ENCODE data around the gene CDK7.

Gene CDK7

DNA sequence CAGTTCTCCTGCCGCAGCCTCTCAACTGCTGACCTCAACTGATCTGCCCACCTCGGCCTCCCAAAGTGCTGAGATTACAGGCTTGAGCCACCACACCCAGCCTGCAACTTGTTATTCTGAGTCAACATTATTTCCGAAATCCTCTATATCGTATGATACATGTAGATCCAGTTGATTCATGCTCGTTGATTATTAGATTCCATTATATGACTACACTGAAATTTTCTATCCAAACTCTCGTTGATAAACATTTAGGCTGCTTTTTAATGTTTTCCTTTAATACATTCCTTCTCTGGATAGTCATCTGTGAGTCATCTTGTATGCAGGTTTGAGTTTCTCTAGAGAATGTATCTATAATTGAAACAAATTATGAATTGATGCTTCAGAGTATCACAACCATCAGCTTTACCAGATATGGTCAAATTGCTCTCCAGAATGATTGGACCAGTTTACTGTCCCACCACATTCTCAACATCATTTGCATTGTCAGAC is 4.1 kb downstream of the CDK7 start:
- peak; percentile 91 for DNase-seq

DNA sequence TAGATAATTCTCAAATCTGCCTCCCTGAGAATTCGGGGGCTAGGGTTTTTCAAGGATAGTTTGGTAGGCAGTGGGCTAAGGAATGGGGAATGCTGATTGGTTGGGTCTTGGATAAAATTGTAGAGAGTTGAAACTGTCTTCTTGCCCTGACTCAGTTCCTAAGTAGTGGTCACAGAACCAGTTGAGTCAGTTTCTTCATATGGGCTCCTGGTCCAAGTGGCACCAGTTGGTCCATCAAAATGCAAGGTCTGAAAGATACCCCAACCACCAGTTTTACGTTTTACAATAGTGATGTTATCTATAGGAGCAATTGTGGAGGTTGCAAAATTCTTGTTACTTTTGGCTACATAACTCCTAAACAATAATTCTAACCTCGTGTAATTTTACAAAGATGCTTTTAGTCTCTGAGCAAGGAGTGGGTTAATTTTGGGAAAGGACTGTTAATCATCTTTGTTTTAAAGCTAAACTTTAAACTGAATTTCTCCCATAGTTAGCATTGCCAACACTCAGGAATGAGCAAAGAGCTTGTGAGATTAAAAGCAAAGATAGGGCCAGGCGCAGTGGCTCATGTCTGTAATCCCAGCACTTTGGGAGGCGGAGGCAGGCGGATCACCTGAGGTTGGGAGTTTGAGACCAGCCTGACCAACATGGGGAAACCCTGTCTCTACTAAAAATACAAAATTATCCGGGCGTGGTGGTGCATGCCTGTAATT is 7.7 kb downstream of the CDK7 start:
- no peak for DNase-seq

DNA sequence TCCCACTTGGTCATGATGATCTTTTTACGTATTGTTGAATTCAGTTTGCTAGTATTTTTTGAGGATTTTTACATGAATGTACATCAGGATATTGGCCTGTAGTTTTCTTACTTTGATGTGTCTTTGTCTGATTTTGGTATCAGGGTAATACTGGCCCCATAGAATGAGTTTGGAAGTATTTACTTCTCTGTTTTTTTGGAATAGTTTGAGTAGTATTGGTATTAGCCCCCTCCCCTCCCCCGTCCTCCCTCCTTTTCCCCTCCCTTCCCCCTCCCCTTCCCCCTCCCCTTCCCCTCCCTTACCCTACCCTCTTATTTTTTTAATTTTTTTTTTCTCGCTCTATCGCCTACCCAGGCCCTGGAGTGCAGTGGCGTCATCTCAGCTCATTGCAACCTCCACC is 10.3 kb downstream of the CDK7 start:
- no peak for DNase-seq

DNA sequence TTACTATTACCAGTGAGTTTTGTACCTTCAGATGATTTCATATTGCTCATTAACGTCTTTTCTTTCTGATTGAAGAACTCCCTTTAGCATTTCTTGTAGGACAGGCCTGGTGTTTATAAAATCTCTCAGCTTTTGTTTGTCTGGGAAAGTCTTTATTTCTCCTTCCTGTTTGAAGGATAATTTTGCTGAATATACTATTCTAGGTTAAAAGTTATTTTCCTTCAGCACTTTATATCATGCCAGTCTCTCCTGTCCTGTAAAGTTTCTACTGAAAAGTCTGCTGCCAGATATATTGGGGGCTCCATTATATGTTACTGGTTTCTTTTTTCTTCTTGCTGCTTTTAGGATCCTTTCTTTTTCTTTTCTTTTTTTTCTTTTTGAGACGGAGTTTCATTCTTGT is 13.3 kb downstream of the CDK7 start:
- no peak for DNase-seq

DNA sequence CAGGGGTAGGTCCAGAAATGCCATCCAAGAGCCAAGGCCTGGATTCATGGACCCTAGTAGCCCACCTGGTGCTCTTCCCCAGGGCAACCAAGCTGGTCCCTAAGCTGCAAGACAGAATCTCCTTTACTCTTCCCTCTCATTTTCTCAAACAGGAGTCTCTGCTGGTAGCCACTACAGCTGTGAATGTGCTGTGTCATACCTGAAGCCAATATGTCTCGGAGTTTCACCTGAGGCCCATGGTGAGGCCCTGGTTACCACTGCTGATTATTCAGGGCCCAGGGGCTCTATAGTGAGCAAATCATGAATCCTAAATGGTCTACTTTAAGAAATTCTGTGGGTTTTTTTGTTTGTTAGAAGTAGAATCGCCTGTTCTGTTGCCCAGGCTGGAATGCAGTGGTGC is 15.9 kb downstream of the CDK7 start:
- no peak for DNase-seq

DNA sequence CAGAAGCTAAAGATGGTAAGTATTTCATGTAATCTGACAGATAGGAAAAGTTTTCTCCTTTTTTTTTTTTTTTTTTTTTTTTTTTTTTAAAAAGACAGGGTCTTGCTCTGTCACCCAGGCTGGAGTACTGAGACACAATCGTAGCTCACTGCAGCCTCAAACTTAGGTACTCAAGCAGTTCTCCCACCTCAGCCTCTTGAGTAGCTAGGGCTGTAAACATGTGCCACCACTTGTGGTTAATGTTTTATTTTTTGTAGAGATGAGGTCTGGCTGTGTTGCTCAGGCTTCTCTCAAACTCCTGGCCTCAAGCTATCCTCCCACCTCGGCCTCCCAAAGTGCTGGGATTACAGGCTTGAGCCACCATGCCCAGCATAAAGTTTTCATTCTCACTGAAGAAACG is 17.8 kb downstream of the CDK7 start:
- DNase-seq: no peak

DNA sequence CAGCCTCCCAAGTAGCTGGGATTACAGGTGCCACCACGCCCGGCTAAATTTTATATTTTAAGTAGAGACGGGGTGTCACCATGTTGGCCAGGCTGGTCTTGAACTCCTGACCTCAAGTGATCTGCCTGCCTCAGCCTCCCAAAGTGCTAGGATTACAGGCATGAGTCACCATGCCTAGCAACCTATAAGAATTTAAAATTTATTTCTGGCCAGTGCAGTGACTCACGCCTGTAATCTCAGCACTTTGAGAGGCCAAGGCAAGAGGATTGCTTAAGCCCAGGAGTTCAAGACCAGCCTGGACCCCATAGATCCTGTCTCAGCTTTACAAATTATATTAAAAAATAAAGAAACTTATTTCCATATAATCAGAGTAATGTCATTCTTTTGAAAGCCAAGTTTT is 21.3 kb downstream of the CDK7 start:
- peak; percentile 52 for DNase-seq

DNA sequence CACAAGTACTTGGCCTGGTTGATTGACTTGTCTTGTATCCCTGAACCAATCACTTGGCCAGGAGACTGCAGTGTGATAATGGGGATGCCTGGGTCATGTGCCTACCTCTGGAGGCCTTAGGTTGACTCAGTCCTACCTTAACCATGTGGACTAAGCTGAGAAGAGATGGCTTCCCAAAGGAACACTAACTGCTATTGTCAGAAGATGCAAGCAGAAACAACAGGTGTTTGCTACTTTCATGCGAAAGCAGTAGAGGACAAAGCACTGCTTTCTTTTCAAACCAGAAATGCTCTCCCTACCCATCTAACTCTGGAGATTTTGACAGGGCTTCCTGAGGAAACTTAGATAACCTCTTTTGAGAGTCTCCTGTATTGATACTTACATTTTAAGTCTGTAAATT is 22.9 kb downstream of the CDK7 start:
- DNase-seq: no peak

DNA sequence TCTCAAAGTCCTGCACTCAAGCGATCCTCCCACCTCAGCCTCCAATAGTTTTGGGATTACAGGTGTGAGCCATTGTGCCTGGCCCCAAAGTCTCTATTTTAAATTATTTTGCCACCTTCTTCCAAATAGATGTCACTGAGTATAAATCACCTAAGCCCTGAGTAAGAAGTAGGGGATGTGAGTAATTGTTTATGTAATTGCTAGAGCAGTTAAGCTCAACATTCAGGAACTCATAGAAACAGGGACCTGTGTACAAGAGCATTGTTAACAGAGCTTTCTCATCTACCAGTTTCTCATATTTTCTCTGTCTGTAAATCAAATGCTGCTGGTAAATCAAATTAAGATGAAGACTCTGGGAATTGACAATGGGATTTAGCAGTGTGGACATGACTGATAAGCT is 26.3 kb downstream of the CDK7 start:
- peak; percentile 13 for DNase-seq

DNA sequence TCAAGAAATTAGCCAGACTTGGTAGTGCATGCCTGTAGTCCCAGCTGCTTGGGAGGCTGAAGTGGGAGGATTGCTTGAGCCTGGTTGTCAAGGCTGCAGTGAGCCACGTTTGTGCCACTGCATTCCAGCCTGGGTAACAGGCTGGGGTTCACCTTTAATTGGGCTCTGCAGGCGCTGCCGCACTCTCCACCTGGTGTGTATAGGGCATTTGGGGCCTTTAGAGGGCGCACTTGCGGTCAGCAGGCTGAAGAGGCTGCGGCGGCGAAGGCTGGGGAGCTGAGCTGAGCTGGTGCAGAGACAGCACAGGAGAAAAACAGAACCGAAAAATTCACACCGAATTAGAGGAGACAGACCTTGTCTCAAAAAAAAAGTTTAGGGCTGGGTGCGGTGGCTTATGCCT is 31.2 kb downstream of the CDK7 start:
- DNase-seq: no peak

DNA sequence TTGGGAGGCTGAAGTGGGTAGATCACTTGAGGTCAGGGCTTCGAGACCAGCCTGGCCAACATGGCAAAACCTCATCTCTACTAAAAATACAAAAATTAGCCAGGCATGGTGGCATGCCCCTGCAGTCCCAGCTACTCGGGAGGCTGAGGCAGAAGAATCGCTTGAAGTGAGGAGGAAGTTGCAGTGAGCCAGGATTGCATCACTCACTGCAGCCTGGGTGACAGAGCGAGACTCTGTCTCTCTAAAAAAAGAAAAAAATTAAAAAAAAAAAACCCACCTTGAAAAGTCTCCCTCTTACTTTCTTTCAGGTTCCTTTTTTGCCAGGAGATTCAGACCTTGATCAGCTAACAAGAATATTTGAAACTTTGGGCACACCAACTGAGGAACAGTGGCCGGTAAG is 34.2 kb downstream of the CDK7 start:
- DNase-seq: no peak

DNA sequence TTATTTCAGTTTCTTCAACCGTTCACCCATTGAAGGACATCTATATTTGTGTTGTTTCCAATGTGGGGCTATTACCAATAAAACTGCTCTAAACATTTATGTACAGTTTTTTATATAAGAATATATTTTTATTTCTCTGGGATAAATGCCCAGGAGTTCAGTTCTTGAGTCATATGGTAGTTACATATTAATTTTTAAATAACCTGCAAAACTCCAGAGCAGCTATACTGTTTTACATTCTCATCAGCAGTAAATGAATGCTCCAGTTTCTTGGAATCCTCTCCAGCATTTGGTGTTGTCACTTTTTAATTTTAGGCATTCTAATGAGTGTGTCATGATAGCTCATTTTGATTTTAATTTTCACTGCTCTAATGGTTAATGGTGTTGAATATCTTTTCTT is 36.2 kb downstream of the CDK7 start:
- DNase-seq: no peak

DNA sequence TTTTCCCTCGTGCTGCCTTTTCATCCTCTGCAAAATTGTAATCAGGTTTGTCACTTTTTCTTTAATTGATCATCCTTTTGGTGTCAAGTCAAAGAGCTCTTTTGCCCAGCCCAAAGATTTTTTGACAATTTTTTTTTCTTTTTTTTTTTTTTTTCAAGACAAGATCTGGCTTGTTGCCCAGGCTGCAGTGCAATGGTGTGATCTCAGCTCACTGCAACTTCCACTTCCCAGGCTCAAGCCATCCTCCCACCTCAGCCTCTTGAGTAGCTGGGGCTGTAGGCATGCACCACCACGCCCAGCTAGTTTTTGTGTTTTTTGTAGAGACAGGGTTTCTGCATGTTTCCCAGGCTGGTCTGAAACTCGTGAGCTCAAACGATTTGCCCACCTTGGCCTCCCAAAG is 36.7 kb downstream of the CDK7 start:
- DNase-seq: peak; percentile 69

DNA sequence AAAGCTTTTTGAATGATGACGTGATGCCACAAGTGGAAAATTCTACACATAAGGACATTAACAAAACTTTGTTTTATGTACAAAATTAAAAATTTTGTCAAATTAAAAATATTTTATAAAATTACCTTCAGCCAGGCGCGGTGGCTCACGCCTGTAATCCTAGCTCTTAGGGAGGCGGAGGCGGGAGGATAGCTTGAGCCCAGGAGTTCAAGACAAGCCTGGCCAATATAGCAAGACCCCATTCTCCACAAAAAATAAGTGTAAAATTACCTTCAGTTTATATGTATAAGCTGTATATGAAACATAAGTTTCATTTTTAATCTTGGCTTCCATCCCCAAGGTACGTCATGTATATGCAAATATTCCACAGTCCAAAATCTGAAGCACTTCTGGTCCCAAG is 40.9 kb downstream of the CDK7 start:
- DNase-seq: no peak

DNA sequence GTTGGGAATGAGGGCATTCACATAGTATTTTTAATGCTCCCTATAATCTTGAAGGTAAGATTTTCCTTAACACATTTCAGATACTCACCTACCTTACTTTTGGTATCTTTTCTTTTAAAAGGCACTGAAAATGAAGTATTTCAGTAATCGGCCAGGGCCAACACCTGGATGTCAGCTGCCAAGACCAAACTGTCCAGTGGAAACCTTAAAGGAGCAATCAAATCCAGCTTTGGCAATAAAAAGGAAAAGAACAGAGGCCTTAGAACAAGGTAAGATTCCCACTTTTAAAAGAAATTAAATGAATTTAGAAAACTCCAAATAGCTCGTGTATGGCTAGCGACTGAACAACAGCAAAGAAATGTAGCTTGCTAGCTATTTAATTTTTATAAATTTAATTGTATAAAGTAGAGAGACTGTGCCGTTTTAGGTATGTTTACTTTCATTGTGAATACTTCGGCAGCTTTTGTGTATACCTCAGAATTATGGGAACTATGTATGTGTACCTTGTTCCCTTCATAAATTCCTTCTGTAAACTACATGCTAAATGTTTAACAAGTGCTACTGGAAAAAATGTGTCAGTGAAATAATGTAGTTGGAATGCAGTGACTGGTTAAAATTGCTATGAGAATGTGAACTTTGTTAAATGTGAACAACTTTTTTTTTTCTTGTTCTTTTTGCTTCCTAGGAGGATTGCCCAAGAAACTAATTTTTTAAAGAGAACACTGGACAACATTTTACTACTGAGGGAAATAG is 41.9 kb downstream of the CDK7 start:
- peak; percentile 74 for DNase-seq

DNA sequence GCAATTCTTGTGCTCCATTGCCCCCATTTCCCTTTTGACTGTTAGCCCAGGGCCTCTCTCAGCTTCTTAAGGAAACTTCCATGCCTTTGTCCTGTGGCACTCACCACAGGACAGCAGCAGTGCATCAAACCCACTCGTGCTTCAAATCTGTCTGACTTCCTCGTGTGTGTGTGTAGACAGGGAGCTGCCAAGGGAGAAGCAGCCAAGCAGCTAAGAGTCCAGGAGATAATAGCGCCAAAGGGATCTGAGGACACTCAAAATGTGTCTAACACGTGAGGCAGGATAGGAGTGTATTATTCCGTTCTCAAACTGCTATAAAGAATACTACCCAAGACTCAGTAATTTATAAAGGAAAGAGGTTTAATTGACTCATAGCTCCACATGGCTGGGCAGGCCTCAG is 44.8 kb downstream of the CDK7 start:
- no peak for DNase-seq

DNA sequence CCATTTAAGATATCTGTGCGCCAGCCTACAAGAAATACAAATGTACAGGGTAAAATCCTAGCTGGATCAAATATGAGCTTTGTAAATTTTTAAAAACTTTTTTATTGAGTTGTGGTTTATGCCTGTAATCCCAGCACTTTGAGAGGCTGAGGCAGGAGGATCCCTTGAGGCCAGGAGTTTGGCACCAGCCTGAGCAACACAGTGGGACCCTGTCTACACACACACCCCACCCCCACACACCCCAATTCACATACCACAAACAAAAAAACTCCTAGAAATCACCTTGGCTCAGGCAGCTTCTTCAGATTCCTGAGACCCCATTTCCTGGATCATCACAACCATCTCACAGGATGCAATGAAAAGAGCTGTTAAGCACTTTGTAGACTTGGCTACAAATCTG is 46.4 kb downstream of the CDK7 start:
- DNase-seq: no peak

DNA sequence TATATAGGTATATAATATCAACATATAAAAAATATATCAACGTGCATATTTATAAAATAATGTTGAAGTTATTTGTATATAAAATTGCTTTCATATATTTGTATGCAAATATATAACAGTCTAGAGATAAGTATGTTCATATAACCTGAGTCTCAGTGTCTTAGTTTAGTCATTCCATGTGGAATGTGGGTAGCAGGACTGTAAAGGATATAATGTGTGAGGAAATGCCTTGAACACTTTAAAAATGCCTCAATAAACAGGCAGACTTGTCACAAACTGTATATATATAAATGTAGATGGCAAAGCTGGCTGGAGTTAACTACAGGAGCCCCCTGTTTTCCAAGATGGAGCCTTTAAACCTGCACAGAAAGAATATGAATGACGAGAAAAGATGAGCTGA is 49.5 kb downstream of the CDK7 start:
- no peak for DNase-seq

DNA sequence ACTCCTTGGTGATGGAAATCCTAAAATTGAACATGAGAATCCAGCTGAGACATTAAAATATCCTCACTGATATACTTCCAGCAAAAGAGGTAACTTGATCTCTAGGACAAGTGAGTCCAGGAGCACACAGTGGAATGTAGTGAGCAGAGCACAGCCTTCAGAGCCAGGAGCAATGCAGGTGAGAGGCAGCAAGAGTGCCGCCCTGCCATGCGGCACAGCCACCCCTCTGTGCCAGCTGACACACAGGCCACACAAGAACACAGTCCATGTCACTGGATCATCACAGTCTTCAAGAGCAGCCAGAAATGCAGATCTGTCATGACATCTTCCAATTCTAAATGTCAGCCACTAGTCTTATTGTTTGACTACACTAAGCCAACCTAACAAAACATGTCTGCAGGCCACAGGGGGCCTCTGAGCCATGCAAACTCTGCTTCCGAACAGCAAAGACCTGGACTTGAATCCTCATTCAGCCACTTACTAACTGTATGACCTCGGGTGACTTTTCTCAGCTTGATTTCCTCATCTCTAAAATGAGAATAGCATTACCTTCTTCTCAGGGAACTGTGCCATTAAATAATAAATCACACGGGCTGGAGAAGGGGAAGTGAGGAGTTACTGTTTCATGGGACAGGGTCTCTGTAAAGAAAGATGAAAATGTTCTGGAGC is 50.9 kb downstream of the CDK7 start:
- no peak for DNase-seq

DNA sequence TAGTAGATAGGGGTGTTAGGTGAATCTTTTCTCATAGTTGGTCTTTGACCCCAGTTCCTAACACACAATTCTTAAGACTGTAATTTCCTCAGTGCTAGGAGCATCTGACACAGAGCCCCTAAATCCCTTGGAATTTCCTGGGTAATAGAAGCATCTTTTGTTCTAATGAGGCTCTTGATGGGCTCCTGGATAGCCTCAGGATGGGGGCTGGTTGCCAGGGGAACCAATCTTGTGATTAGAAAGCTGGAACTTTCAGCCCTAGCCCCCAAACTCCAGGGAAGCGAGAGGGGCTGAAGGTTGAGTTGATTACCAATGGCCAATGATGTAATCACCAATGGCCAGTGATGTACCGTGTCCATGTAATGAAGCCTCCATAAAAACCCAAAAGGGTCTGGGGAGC is 53.4 kb downstream of the CDK7 start:
- no peak for DNase-seq

DNA sequence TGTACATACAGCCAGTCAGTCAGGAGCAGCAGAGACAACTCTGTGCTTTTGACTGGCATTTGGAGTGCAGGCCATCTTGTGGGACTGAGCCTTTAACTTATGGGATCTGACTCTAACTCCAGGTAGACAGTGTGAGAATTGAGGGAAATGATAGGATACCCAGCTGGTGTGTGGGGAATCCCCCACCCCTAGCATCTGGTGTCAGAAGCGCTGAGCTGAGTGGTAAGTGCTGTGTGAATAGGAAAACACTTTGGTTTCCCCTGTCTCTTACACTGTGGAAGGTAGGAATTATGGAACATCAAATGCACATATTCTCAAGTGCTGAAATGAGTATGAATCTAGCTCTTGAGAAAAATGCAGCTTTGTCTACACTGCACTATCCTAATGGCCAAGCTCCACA is 54.0 kb downstream of the CDK7 start:
- DNase-seq: no peak

DNA sequence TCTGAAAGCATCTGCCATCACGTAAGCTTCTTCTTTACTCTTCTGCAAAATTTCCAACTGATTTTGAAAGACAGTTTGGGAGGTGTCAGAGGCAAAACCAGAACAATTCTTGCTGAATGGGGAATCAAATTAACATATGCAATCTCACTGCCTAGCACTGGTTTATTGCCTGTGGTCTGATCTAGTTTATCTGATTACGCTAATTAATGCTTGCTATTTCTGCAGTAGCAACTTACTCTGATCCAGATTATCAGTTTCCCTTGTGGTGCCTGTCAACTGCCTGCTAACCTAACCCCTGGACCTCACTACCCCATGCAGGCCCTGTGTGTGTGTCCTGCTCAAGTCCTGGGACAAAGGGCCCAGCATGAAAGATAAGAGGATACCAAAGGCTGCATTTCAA is 57.6 kb downstream of the CDK7 start:
- no peak for DNase-seq

DNA sequence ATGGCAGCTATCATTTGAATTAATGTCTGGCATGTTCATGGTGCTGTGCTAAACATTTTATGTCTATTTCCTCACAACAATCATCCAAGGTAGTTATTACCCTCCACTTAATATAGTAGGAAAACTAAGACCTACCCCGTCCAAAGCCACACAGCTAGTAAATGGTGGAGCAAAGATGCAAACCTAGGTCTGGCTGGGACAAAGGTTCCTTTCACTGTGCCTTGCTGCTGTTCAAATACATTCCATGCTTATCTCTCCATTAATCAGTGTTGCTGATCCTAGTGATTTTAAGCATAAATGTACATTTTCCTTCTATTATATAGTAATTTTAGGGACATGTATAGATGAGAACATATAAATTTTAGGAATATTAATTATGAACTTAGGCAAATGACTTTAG is 59.2 kb downstream of the CDK7 start:
- DNase-seq: no peak

DNA sequence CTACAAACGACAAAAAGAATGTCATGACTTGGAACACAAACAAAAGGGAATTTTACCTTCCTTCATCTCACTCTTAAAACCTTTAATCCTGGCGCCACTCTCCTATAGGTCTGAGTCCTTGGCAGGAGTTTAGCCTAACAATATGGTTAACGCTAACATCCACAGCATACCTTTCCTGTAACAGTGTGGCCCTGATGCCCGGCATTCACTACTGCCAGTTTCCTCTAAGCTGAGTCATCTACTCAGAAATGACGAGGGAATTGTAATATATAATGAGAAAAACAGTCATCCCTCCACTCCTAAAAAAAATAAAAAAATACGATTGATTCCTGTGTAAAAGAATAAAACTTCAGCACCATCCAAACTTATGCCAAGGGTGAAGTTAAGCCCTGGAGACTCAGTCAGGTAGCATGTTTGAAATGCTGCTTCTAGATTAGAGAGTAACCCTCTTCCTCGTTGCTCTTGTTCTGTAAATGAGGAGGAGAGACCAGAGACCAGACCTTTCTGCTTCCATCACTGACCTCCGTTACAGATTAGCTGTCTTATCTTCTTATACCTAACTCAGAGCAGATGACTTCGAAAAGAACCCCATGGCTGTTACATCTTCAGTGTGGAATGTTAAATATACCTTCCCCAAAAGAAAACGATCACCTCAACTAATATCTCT is 60.5 kb downstream of the CDK7 start:
- peak; percentile 62 for DNase-seq
